Transverse colon (tissue), 3 donors: Measurements from ENCODE around the gene IFI27L1.

ENCODE experiments used
- POLR2A ChIP-seq: fragments of 450-650 bp; IDR thresholded peaks from one replicate; pipeline ENCODE4 v1.6.1; 2016; ENCODE audit warnings: antibody characterized with exemption, mild to moderate bottlenecking, moderate library complexity
- TF ChIP-seq, protein P1 (sequence below), 5 experiments: fragments of 200-600 bp in 3 of 5; fragments of 450-650 bp in 2 of 5; sonication (generic) in 3 of 5; IDR thresholded peaks; 1 replicate in 2 of 5; 2 replicates in 3 of 5; pipeline ENCODE4 v1.5.1; 2016 to 2017; ENCODE audit warnings: antibody characterized with exemption in 5 of 5, inconsistent platforms in 3 of 5, mild to moderate bottlenecking in 2 of 5, moderate library complexity in 1 of 5

DNA sequence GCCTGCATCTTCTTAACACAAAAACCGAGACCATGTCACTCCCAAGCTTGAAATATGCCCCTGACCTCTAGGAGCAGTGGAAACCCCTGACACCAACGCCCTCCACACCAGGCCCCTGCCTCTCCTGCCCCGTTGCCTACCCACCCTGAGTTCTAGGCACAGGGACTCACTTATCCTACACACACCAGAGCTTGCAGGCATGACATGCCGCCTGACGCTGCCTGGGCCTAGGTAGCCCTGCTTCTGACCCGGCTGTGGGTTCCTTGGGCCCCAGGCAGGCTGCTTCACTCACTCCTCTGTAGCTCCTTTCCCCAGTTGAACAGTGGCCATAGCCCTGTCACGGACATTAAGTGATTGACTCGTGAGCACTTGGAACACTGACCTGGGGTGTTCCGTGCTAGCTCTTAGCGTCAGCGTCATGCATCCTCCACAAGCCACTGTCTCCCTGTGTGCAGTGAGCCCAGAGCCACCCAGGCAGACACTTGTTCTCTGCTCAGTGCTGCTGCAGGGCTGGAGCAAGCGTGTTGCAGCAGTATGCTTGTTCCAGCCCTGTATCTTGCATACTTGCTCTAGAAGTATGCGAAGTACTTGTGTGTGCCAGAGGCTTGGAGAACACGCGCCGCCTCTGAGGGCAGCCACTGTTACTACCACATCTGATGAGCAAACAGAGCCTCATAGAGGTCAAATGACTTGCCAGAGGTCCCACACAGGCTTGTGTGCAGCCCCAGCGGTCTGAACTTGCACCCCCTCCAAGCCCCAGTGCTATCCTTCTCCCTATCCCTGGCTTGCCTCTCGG is 39.4 kb upstream of the IFI27L1 start:
- TF ChIP-seq, protein P1, sequence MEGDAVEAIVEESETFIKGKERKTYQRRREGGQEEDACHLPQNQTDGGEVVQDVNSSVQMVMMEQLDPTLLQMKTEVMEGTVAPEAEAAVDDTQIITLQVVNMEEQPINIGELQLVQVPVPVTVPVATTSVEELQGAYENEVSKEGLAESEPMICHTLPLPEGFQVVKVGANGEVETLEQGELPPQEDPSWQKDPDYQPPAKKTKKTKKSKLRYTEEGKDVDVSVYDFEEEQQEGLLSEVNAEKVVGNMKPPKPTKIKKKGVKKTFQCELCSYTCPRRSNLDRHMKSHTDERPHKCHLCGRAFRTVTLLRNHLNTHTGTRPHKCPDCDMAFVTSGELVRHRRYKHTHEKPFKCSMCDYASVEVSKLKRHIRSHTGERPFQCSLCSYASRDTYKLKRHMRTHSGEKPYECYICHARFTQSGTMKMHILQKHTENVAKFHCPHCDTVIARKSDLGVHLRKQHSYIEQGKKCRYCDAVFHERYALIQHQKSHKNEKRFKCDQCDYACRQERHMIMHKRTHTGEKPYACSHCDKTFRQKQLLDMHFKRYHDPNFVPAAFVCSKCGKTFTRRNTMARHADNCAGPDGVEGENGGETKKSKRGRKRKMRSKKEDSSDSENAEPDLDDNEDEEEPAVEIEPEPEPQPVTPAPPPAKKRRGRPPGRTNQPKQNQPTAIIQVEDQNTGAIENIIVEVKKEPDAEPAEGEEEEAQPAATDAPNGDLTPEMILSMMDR (IDR thresholded peaks at IDR 0.05) = no peak
- no peak for TF ChIP-seq POLR2A
